ENCODE measurements around the gene MAP4K1. TPM values are rescaled to one million over a fixed set of nuclear protein-coding genes. Genes with fewer than 3 reads are reported as not detected.
A peak's percentile ranks its signal among the peaks of the same experiment; 100 is the strongest.
"Not testable (repeated sequence)": the region's sequence is repeated elsewhere in the genome, so short reads cannot be mapped to it uniquely, and the experiment has no call there.

MAP4K1 gene
- total RNA-seq, 1 donor from 2014 or later = 6.3 TPM

- H3K27me3 Mint-ChIP-seq (ENCODE audit: unreplicated experiment) = peaks cover 6% of the 10 kb centered on the region
- H3K4me1 Mint-ChIP-seq (ENCODE audit: low read depth, unreplicated experiment) = peaks cover 7% of the 10 kb centered on the region
- no peak for TF ChIP-seq CTCF (IDR thresholded peaks at IDR 0.05; ENCODE audit: partially characterized antibody, unreplicated experiment)
- H3K9me3 Mint-ChIP-seq (ENCODE audit: unreplicated experiment) = peaks cover 3% of the 10 kb centered on the region
- no peak overlapping the region for H3K4me3 Mint-ChIP-seq (ENCODE audit: unreplicated experiment)
- no peaks in the 10 kb centered on the region for H3K36me3 Mint-ChIP-seq (ENCODE audit: unreplicated experiment)
- no peak overlapping the region for H3K27ac Mint-ChIP-seq (ENCODE audit: unreplicated experiment)
- no peak for DNase-seq
These were observed 14.9 kb upstream of the MAP4K1 start for GRCh38 chr19:38632476-38633213.

- DNase-seq; H3K4me1 Mint-ChIP-seq (ENCODE audit: low read depth, unreplicated experiment); H3K27me3 Mint-ChIP-seq (ENCODE audit: unreplicated experiment); H3K36me3 Mint-ChIP-seq (ENCODE audit: unreplicated experiment); H3K9me3 Mint-ChIP-seq (ENCODE audit: unreplicated experiment): not testable (repeated sequence)
- Mint-ChIP-seq H3K4me3 (ENCODE audit: unreplicated experiment) (peak overlapping the region; percentile 18), H3K27ac (ENCODE audit: unreplicated experiment) (peak overlapping the region; percentile 72)
These were observed 14.2 kb upstream of the MAP4K1 start for GRCh38 chr19:38631811-38632475.

GRCh38 chr19:38631301-38631700 is 13.5 kb upstream of the MAP4K1 start:
- DNase-seq; H3K27me3 Mint-ChIP-seq (ENCODE audit: unreplicated experiment); H3K4me3 Mint-ChIP-seq (ENCODE audit: unreplicated experiment); H3K9me3 Mint-ChIP-seq (ENCODE audit: unreplicated experiment); H3K4me1 Mint-ChIP-seq (ENCODE audit: low read depth, unreplicated experiment); H3K36me3 Mint-ChIP-seq (ENCODE audit: unreplicated experiment): not testable (repeated sequence)
- peak overlapping the region; percentile 72 for H3K27ac Mint-ChIP-seq (ENCODE audit: unreplicated experiment)

GRCh38 chr19:38629568-38629967 is 11.8 kb upstream of the MAP4K1 start:
- Mint-ChIP-seq H3K36me3 (ENCODE audit: unreplicated experiment) (no peaks in the 10 kb centered on the region), H3K4me1 (ENCODE audit: low read depth, unreplicated experiment) (peaks cover 2% of the 10 kb centered on the region), H3K9me3 (ENCODE audit: unreplicated experiment) (peaks cover 3% of the 10 kb centered on the region), H3K27me3 (ENCODE audit: unreplicated experiment) (peaks cover 6% of the 10 kb centered on the region), H3K27ac (ENCODE audit: unreplicated experiment) (no peak overlapping the region), H3K4me3 (ENCODE audit: unreplicated experiment) (no peak overlapping the region)
- no peak for TF ChIP-seq CTCF (IDR thresholded peaks at IDR 0.05; ENCODE audit: partially characterized antibody, unreplicated experiment)
- DNase-seq = no peak

- H3K36me3 Mint-ChIP-seq (ENCODE audit: unreplicated experiment) = no peaks in the 10 kb centered on the region
These were observed 8.6 kb upstream of the MAP4K1 start for GRCh38 chr19:38626401-38626800.

More at GRCh38 chr19:38626401-38626800, 8.6 kb upstream of the MAP4K1 start:
- no peak for DNase-seq
- TF ChIP-seq CTCF (IDR thresholded peaks at IDR 0.05; ENCODE audit: partially characterized antibody, unreplicated experiment) = no peak
- Mint-ChIP-seq H3K4me1 (ENCODE audit: low read depth, unreplicated experiment) (no peaks in the 10 kb centered on the region), H3K9me3 (ENCODE audit: unreplicated experiment) (no peaks in the 10 kb centered on the region), H3K27me3 (ENCODE audit: unreplicated experiment) (peaks cover 7% of the 10 kb centered on the region), H3K27ac (ENCODE audit: unreplicated experiment) (no peak overlapping the region), H3K4me3 (ENCODE audit: unreplicated experiment) (no peak overlapping the region)

All from glutamatergic neuron (in vitro differentiated cells).